Measurements from ENCODE around the gene MAD1L1. TPM values are rescaled to one million over a fixed set of nuclear protein-coding genes. Genes with fewer than 3 reads are reported as not detected.

Gene MAD1L1
- total RNA-seq, 3 donors from 2014 or later, result 25.3 to 31.2 (median 26.2) TPM

- no peaks in the 10 kb centered on the region for H3K36me3 ChIP-seq (ENCODE audit: low read depth)
- H3K4me1 ChIP-seq (ENCODE audit: low read depth), result no peaks in the 10 kb centered on the region
- intact Hi-C loops (cut with DNase I, micrococcal nuclease), result no loop called here
- no peak for DNase-seq
- H3K9me3 ChIP-seq, result no peaks in the 10 kb centered on the region
- TF ChIP-seq CTCF (IDR thresholded peaks at IDR 0.05), result no peak
- no peak overlapping the region for H3K4me3 ChIP-seq
- ATAC-seq, result peak; percentile 16
These were observed 133.4 kb downstream of the MAD1L1 start for GRCh38 chr7:2099048-2099957.

- DNase-seq (no peak), ATAC-seq (no peak)
- Histone ChIP-seq H3K4me1 (ENCODE audit: low read depth) (no peaks in the 10 kb centered on the region), H3K36me3 (ENCODE audit: low read depth) (no peaks in the 10 kb centered on the region), H3K4me3 (no peak overlapping the region), H3K9me3 (no peaks in the 10 kb centered on the region)
- no peak for TF ChIP-seq CTCF (IDR thresholded peaks at IDR 0.05)
- intact Hi-C loops (cut with DNase I, micrococcal nuclease), result no loop called here
These were observed 134.2 kb downstream of the MAD1L1 start for GRCh38 chr7:2098496-2098895.

GRCh38 chr7:2098056-2098455 lies 134.7 kb downstream of the MAD1L1 start:
- H3K36me3 ChIP-seq (ENCODE audit: low read depth), result no peaks in the 10 kb centered on the region
- no peaks in the 10 kb centered on the region for H3K9me3 ChIP-seq
- TF ChIP-seq CTCF (IDR thresholded peaks at IDR 0.05), result no peak
- no peak overlapping the region for H3K4me3 ChIP-seq
- no peaks in the 10 kb centered on the region for H3K4me1 ChIP-seq (ENCODE audit: low read depth)
- ATAC-seq (no peak), DNase-seq (no peak)
- intact Hi-C loops (cut with DNase I, micrococcal nuclease), result no loop called here

GRCh38 chr7:2097492-2097891 lies 135.3 kb downstream of the MAD1L1 start:
- intact Hi-C loops (cut with DNase I, micrococcal nuclease), result no loop called here
- no peak for TF ChIP-seq CTCF (IDR thresholded peaks at IDR 0.05)
- Histone ChIP-seq H3K9me3 (no peaks in the 10 kb centered on the region), H3K36me3 (ENCODE audit: low read depth) (no peaks in the 10 kb centered on the region), H3K4me3 (no peak overlapping the region), H3K4me1 (ENCODE audit: low read depth) (no peaks in the 10 kb centered on the region)
- DNase-seq, result no peak
- ATAC-seq, result no peak

GRCh38 chr7:2096692-2097387 lies 135.9 kb downstream of the MAD1L1 start:
- H3K4me1 ChIP-seq (ENCODE audit: low read depth), result no peaks in the 10 kb centered on the region
- no peak overlapping the region for H3K4me3 ChIP-seq
- no peaks in the 10 kb centered on the region for H3K9me3 ChIP-seq
- TF ChIP-seq CTCF (IDR thresholded peaks at IDR 0.05), result no peak
- ATAC-seq (no peak), DNase-seq (no peak)
- H3K36me3 ChIP-seq (ENCODE audit: low read depth), result no peaks in the 10 kb centered on the region
- intact Hi-C loops (cut with DNase I, micrococcal nuclease), result no loop called here
